Spleen (tissue), 11 donors: ENCODE data around the gene CNPPD1. TPM values are rescaled to one million over a fixed set of nuclear protein-coding genes. Genes with fewer than 3 reads are reported as not detected.

Experiments used
- DNase-seq: peaks from one replicate; pipeline ENCODE4 v3.0.0-alpha.2; 2020
- H3K27ac ChIP-seq, 8 donors: fragments of 200-600 bp; sonication (generic) in 7 of 8; 1 replicate in 4 of 8; 2 replicates in 4 of 8; pipeline versions ENCODE4 v1.5.0 to v1.8.0; 2016 to 2021; ENCODE audit warnings: inconsistent platforms in 4 of 8, mild to moderate bottlenecking in 4 of 8, moderate library complexity in 1 of 8
- H3K27me3 ChIP-seq, 7 donors: fragments of 200-600 bp; sonication (generic) in 6 of 7; replicated peaks in 1 of 7; 1 replicate in 4 of 7; 2 replicates in 3 of 7; pipeline versions ENCODE4 v1.5.0 to v1.8.0; 2016 to 2021; ENCODE audit warnings: inconsistent platforms in 3 of 7, mild to moderate bottlenecking in 1 of 7
- H3K36me3 ChIP-seq, 6 donors: fragments of 200-600 bp; sonication (generic) in 5 of 6; 1 replicate in 4 of 6; 2 replicates in 2 of 6; pipeline versions ENCODE4 v1.5.0 to v1.8.0; 2016 to 2021; ENCODE audit warnings: inconsistent platforms in 2 of 6
- H3K4me1 ChIP-seq, 6 donors: fragments of 200-600 bp; sonication (generic) in 5 of 6; 1 replicate in 3 of 6; 2 replicates in 3 of 6; pipeline versions ENCODE4 v1.5.0 to v1.8.0; 2016 to 2021; ENCODE audit warnings: inconsistent platforms in 3 of 6
- H3K4me3 ChIP-seq, 8 donors: fragments of 200-600 bp; sonication (generic) in 7 of 8; 1 replicate in 4 of 8; 2 replicates in 4 of 8; pipeline versions ENCODE4 v1.5.0 to v1.8.0; 2016 to 2021; ENCODE audit warnings: inconsistent platforms in 4 of 8, mild to moderate bottlenecking in 4 of 8, moderate library complexity in 2 of 8
- H3K9me3 ChIP-seq, 8 donors: fragments of 200-600 bp; sonication (generic) in 7 of 8; 1 replicate in 4 of 8; 2 replicates in 4 of 8; pipeline versions ENCODE4 v1.5.0 to v1.8.0; 2016 to 2021; ENCODE audit warnings: inconsistent platforms in 4 of 8
- CTCF ChIP-seq, 11 experiments: fragments of 200-600 bp in 7 of 11; fragments of 450-650 bp in 4 of 11; sonication (generic) in 4 of 11; IDR thresholded peaks in 8 of 11; conservative IDR thresholded peaks in 3 of 11; 1 replicate in 7 of 11; 2 replicates in 4 of 11; pipeline versions ENCODE4 v1.4.0 to v1.8.0; 2016 to 2021; ENCODE audit warnings: antibody characterized with exemption in 11 of 11, inconsistent platforms in 4 of 11, mild to moderate bottlenecking in 1 of 11
- POLR2A ChIP-seq, 3 donors: fragments of 450-650 bp; IDR thresholded peaks; one replicate each; pipeline ENCODE4 v1.5.1; 2017; ENCODE audit warnings: antibody characterized with exemption in 3 of 3, mild to moderate bottlenecking in 1 of 3
- POLR2AphosphoS5 ChIP-seq, 3 donors: sonication (generic); formaldehyde crosslinking; IDR thresholded peaks; one replicate each; pipeline ENCODE4 v1.5.1; 2017; ENCODE audit warnings: antibody characterized with exemption in 3 of 3
- WGBS, 5 donors: extraction: QIAGEN DNeasy Blood & Tissue Kit in 3 of 5; methylation state at CpG; one replicate each; pipeline versions ENCODE4 v1.1.5 to v1.1.7; 2013 to 2018; 5-methylcytosine and 5-hydroxymethylcytosine counted together
- intact Hi-C: fragments of 100-400 bp; cut with DNase I; formaldehyde crosslinking; loops from one replicate; pipeline ENCODE4 v1.15.0; 2023; ENCODE audit warnings: low total_unique reads
- polyA plus RNA-seq, 3 donors: library from polyadenylated mRNA; stranded (reverse); fragments of 200-250 nt; gene quantifications; one replicate each; pipeline ENCODE4 v1.2.1, GENCODE V29; 2013
- total RNA-seq, 7 donors: library from RNA; depleted of rRNA in 3 of 7; stranded (reverse); fragments of >200 nt in 3 of 7; fragmentation: NEBNext Ultra II Directional in 4 of 7; extraction: Animal tissue kit (Norgen Biotek cat#: 25700) in 4 of 7; gene quantifications; one replicate each; pipeline versions ENCODE4 v1.1.0 to v1.2.1, GENCODE V29; 2016 to 2021
- donor health status: healthy with polysubstance abuse.
- donor health status: DM: no; HTN: no; CAD: no; lungs with moderate emphysema.
- donor health status: DM: no; HTN: no; CAD: no.
- donor health status: Bipolar disorder and iron deficiency.
- donor health status: healthy.
- donor health status: DM: no; HTN: no; CAD: no.
- donor health status: DM: yes; HTN: yes; CAD: no.

Gene CNPPD1
- total and polyA plus RNA-seq, 10 donors, result 51.3 to 80.8 (median 65.2) TPM

- Histone ChIP-seq H3K36me3 (peaks cover 0 to 71% (median 61%) of the 10 kb centered on the region in 6 donors), H3K9me3 (no peaks in the 10 kb centered on the region), H3K4me3 (no peak overlapping the region), H3K4me1 (peaks cover 23 to 71% (median 41%) of the 10 kb centered on the region in 6 donors), H3K27me3 (no peaks in the 10 kb centered on the region), H3K27ac (no peak overlapping the region)
- WGBS, 5 donors, result 89 to 92% (median 91%) methylated on average over 19 of the region's 19 CpGs
- intact Hi-C loops, result no loop called here
- TF ChIP-seq POLR2A (IDR thresholded peaks at IDR 0.05), result no peak
- no peak for TF ChIP-seq CTCF (IDR thresholded peaks at IDR 0.05 in 8 of 11, conservative IDR thresholded peaks at IDR 0.05 in 3 of 11)
- no peak for TF ChIP-seq POLR2AphosphoS5 (IDR thresholded peaks at IDR 0.05)
- DNase-seq, result no peak
Observed at GRCh38 chr2:219220652-219221402, 44.1 kb upstream of the CNPPD1 start.

- Histone ChIP-seq H3K36me3 (peaks cover 0 to 71% (median 53%) of the 10 kb centered on the region in 6 donors), H3K4me3 (peak overlapping the region in 1 of 8 donors; percentile 53), H3K27ac (peak overlapping the region in 1 of 8 donors; percentile 90), H3K4me1 (peaks cover 23 to 62% (median 33%) of the 10 kb centered on the region in 6 donors), H3K27me3 (no peaks in the 10 kb centered on the region), H3K9me3 (no peaks in the 10 kb centered on the region)
- intact Hi-C loops, result no loop called here
- TF ChIP-seq POLR2AphosphoS5 (IDR thresholded peaks at IDR 0.05) (peak in 1 of 3 donors; percentile 46), POLR2A (IDR thresholded peaks at IDR 0.05) (no peak)
- peak; percentile 70 for DNase-seq
- WGBS, 5 donors, result 90 to 94% (median 94%) methylated on average over 16 to 18 of the region's 18 CpGs
Observed at GRCh38 chr2:219219784-219220532, 43.2 kb upstream of the CNPPD1 start.

- H3K27ac ChIP-seq, result peak within 1 kb of the TSS; percentile 68 to 90 (median 84)
- no peaks in the 10 kb centered on the region for H3K9me3 ChIP-seq
- H3K4me3 ChIP-seq, result peak within 1 kb of the TSS; percentile 52 to 93 (median 61)
- intact Hi-C loops, result no loop called here
- no peaks in the 10 kb centered on the region for H3K27me3 ChIP-seq
- DNase-seq, result peak; percentile 97
- TF ChIP-seq CTCF (IDR thresholded peaks at IDR 0.05 in 8 of 11, conservative IDR thresholded peaks at IDR 0.05 in 3 of 11) (no peak), POLR2AphosphoS5 (IDR thresholded peaks at IDR 0.05) (peak; percentile 91 to 94 (median 94)), POLR2A (IDR thresholded peaks at IDR 0.05) (peak in 1 of 3 donors; percentile 14)
- peaks cover 0 to 71% (median 43%) of the 10 kb centered on the region in 6 donors for H3K36me3 ChIP-seq
- 14 to 29% (median 16%) methylated on average over 37 to 71 of the region's 71 CpGs for WGBS, 5 donors
- peaks cover 23 to 53% (median 31%) of the 10 kb centered on the region in 6 donors for H3K4me1 ChIP-seq
Observed at GRCh38 chr2:219218732-219219701, 42.3 kb upstream of the CNPPD1 start, which contains the start of gene ABCB6. TSS of gene ABCB6 (minus strand) at chr2:219218958. CDS start at chr2:219218673, 285 bp downstream.

GRCh38 chr2:219218217-219218731 is 41.5 kb upstream of the CNPPD1 start:
- DNase-seq, result no peak
- H3K4me3 ChIP-seq, result peak overlapping the region; percentile 52 to 93 (median 61)
- H3K9me3 ChIP-seq, result no peaks in the 10 kb centered on the region
- H3K4me1 ChIP-seq, result peaks cover 23 to 55% (median 31%) of the 10 kb centered on the region in 6 donors
- TF ChIP-seq POLR2A (IDR thresholded peaks at IDR 0.05) (no peak), POLR2AphosphoS5 (IDR thresholded peaks at IDR 0.05) (no peak), CTCF (IDR thresholded peaks at IDR 0.05 in 8 of 11, conservative IDR thresholded peaks at IDR 0.05 in 3 of 11) (no peak)
- H3K27ac ChIP-seq, result peak overlapping the region; percentile 68 to 90 (median 84)
- 0 to 2% (median 1%) methylated on average over 28 to 37 of the region's 37 CpGs; no CpG with 5 or more reads in 1 of the 5 donors for WGBS, 5 donors
- no peaks in the 10 kb centered on the region for H3K27me3 ChIP-seq
- H3K36me3 ChIP-seq, result peaks cover 0 to 71% (median 36%) of the 10 kb centered on the region in 6 donors
- intact Hi-C loops, result no loop called here
